NT2/D1 (cell line): ENCODE measurements around the gene ATXN10.

Source experiments
- YY1 ChIP-seq: IDR thresholded peaks from 2 replicates; pipeline ENCODE4 v1.6.1; 2011; ENCODE audit not compliant: insufficient read length, insufficient read depth
- ZNF274 ChIP-seq: IDR thresholded peaks from 2 replicates; pipeline ENCODE4 v1.6.1; 2011; ENCODE audit warnings: mild to moderate bottlenecking, low read depth, low read length

GRCh38 chr22:45651931-45652528 lies 19.6 kb upstream of the ATXN10 start:
- TF ChIP-seq YY1: no peak
- no peak for TF ChIP-seq ZNF274
